Measurements from ENCODE around the gene C2orf69. TPM values are rescaled to one million over a fixed set of nuclear protein-coding genes. Genes with fewer than 3 reads are reported as not detected.

The C2orf69 gene
- total RNA-seq, 1 experiment from 2014 or later, result 21.6 TPM

- ChIA-PET CTCF (no interaction called here), POLR2A (no interaction called here), RAD21 (ENCODE audit: low non-redundant PET in 1 of 2, low total read pairs in 2 of 2, uncharacterized antibody in 2 of 2, unreplicated experiment in 2 of 2) (no interaction called here)
- peak overlapping the region; percentile 21; the same call in 1 of the 2 replicates for H3K4me2 ChIP-seq (ENCODE audit: low read length)
- H3K4me3 ChIP-seq (replicated peaks in 1 of 2; ENCODE audit: low read depth in 1 of 2, low read length in 2 of 2), result no peak overlapping the region
- BruUV-seq (replicated peaks), result no TSS peak
- peaks cover 38% of the 10 kb centered on the region for H3K79me2 ChIP-seq (ENCODE audit: insufficient read depth, low read length)
- H4K20me1 ChIP-seq (ENCODE audit: insufficient read depth), result peaks cover 5% of the 10 kb centered on the region; the same call in 1 of the 2 replicates
- ATAC-seq (no peak), DNase-seq (ENCODE audit: low read depth, low spot score) (no peak)
- TF ChIP-seq EGR1 (IDR thresholded peaks at IDR 0.05; ENCODE audit: low read depth), result no peak
- no peak for TF ChIP-seq CEBPB (IDR thresholded peaks at IDR 0.05; ENCODE audit: low read depth)
- TF ChIP-seq CTCF (IDR thresholded peaks at IDR 0.05 in 2 of 3, conservative IDR thresholded peaks at IDR 0.05 in 1 of 3; ENCODE audit: borderline replicate concordance in 1 of 3, insufficient read depth in 1 of 3, low read depth in 2 of 3, low read length in 2 of 3), result no peak
- TF ChIP-seq CBX3 (IDR thresholded peaks at IDR 0.05; ENCODE audit: low read depth), result no peak
- no peak for TF ChIP-seq ATF3 (IDR thresholded peaks at IDR 0.05)
- no peak for TF ChIP-seq FOSL1 (IDR thresholded peaks at IDR 0.05; ENCODE audit: low read depth)
- TF ChIP-seq, protein P1, sequence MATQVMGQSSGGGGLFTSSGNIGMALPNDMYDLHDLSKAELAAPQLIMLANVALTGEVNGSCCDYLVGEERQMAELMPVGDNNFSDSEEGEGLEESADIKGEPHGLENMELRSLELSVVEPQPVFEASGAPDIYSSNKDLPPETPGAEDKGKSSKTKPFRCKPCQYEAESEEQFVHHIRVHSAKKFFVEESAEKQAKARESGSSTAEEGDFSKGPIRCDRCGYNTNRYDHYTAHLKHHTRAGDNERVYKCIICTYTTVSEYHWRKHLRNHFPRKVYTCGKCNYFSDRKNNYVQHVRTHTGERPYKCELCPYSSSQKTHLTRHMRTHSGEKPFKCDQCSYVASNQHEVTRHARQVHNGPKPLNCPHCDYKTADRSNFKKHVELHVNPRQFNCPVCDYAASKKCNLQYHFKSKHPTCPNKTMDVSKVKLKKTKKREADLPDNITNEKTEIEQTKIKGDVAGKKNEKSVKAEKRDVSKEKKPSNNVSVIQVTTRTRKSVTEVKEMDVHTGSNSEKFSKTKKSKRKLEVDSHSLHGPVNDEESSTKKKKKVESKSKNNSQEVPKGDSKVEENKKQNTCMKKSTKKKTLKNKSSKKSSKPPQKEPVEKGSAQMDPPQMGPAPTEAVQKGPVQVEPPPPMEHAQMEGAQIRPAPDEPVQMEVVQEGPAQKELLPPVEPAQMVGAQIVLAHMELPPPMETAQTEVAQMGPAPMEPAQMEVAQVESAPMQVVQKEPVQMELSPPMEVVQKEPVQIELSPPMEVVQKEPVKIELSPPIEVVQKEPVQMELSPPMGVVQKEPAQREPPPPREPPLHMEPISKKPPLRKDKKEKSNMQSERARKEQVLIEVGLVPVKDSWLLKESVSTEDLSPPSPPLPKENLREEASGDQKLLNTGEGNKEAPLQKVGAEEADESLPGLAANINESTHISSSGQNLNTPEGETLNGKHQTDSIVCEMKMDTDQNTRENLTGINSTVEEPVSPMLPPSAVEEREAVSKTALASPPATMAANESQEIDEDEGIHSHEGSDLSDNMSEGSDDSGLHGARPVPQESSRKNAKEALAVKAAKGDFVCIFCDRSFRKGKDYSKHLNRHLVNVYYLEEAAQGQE (IDR thresholded peaks at IDR 0.05; ENCODE audit: low read depth), result no peak
- TF ChIP-seq SP1 (IDR thresholded peaks at IDR 0.05; ENCODE audit: low read depth), result no peak
- no peak for TF ChIP-seq SIN3A (IDR thresholded peaks at IDR 0.05; ENCODE audit: low read depth)
- no peak for TF ChIP-seq JUND (IDR thresholded peaks at IDR 0.05)
- no peak for TF ChIP-seq ELF1 (IDR thresholded peaks at IDR 0.05; ENCODE audit: borderline replicate concordance, low read depth)
- H2AFZ ChIP-seq (ENCODE audit: low read depth, low read length, poor library complexity, severe bottlenecking), result no peak overlapping the region
- no peak overlapping the region for H3K27ac ChIP-seq (ENCODE audit: low read depth, low read length)
- peaks cover 9 to 12% of the 10 kb centered on the region in 2 experiments; a peak in 3 of 4 replicates for H3K4me1 ChIP-seq (ENCODE audit: control insufficient read depth in 1 of 2, insufficient read depth in 2 of 2, low read length in 2 of 2)
- H3K9ac ChIP-seq (ENCODE audit: low read length), result no peak overlapping the region
- H3K9me3 ChIP-seq (ENCODE audit: control insufficient read depth in 1 of 2, insufficient read depth in 1 of 2, low read depth in 1 of 2, low read length in 2 of 2), result no peaks in the 10 kb centered on the region
- H3K9me2 ChIP-seq (ENCODE audit: insufficient read depth), result no peaks in the 10 kb centered on the region
- no peaks in the 10 kb centered on the region for H3K27me3 ChIP-seq (ENCODE audit: insufficient read depth, low read length)
- intact Hi-C loops (cut with micrococcal nuclease), result no loop called here
- peaks cover 8 to 13% of the 10 kb centered on the region in 2 experiments for H3K36me3 ChIP-seq (ENCODE audit: control insufficient read depth in 1 of 2, insufficient read depth in 2 of 2, low read length in 2 of 2)
Observed at GRCh38 chr2:199933466-199933865, 22.4 kb downstream of the C2orf69 start.

Data from HCT116 (cell line).